ENCODE results near the gene SERPINA5.

GRCh38 chr14:94595912-94596311 lies 14.7 kb downstream of the SERPINA5 start:
- TF ChIP-seq CTCF (IDR thresholded peaks at IDR 0.05) (no peak), POLR2A (IDR thresholded peaks at IDR 0.05) (no peak)
